Stimulated activated CD4-positive, alpha-beta T cell treated with anti-CD3 and anti-CD28 coated beads, Interleukin-1b, Interleukin-23, amount 100 ng/mL, for 1 hour (primary cell): ENCODE data around the gene FAM193B.
A peak's percentile ranks its signal among the peaks of the same experiment; 100 is the strongest.
"Not testable (repeated sequence)": the region's sequence is repeated elsewhere in the genome, so short reads cannot be mapped to it uniquely, and the experiment has no call there.

Source experiments
- DNase-seq, 2 donors: peaks; one replicate each; pipeline ENCODE4 v3.0.0-alpha.2; 2020; ENCODE audit warnings: low read depth in 2 of 2

FAM193B gene

DNA sequence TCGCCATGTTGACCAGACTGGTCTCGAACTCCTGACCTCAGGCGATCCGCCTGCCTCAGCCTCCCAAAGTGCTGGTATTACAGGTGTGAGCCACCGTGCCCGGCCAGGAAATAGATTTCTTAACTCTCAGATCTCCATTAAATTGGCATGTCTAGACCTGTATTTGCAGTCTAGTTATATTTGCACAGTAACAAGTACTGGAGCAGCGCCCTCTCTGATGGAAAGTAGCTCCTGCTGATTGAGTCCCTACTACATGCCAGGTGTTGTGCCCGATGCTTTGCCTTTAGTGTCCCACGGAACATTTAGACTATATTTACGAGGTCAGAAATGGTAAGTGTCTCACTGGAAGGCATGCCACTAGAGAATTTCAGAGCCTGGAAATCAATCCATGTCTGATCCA, 21.8 kb upstream of the FAM193B start:
- no peak for DNase-seq

DNA sequence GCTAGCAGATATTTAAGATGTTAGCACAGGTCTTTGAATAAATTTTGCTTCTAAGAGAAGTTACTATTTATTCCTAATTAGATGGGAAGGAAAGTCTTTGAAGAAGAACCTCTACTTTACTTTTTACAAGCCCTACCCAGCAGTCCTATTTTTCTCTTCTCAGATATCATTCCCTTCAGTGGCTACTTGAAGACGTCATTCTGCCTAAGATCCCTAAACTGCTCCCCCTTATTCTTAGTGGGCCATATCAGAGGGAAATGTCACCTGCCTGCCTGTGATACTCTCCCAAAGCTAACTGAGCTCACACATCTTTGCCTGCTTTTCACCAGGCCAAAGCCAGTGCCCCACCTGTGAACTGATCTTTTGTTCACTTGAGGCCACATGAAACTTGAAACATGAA, 21.1 kb upstream of the FAM193B start:
- no peak for DNase-seq

DNA sequence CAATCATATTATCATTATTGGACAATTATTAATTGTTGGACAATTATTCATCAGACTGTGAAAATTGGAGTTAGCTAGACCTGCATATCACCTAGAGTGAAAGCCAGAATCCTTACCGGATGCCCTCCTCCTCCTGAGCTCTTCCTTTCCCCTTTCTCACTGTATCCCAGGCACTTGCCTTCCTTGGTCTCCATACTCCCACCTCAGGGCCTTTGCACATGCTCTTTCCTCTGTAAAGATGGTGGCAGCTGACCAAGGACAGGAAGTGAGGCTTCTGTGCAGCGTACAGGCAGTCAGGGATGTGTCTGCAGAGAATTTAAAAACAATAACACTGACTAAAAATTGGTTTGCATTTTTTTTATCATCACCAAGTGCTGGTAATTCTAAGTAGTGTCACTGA, 15.5 kb upstream of the FAM193B start:
- no peak for DNase-seq

DNA sequence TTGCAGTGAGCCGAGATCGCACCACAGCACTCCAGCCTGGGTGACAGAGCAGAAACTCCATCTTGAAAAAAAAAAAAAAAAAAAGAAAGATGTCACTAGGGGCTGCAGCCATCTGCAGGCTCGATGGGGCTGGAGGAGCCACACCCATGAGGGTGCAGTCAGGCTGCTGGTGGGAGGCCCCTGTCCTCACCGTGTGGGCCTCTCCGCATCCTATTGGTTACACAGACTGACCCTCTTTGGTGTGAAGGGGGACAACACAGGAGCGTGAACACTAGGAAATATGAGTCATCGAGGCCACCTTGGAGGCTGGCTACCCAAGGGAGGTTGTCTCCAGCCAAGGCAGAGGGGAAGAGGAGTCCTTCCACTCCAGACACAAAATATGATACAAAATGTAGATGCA, 14.0 kb upstream of the FAM193B start:
- no peak for DNase-seq

DNA sequence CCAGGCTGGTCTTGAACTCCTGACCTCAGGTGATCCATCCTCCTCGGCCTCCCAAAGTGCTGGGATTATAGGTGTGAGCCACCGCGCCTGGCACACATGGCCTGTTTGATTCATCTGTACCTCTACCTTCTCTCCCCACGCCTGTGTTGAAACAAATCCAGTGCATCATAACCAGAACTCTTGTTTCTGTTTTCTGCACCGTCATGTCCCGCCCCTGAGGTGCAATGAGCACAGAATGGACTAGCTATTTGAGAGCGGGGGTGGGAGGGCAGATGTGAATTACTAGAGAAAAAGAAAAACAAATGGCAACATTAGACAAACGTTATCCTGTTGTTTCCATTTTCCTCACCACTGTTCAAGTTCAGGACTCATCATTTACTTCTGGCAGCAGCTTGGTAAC, 10.7 kb upstream of the FAM193B start:
- no peak for DNase-seq

DNA sequence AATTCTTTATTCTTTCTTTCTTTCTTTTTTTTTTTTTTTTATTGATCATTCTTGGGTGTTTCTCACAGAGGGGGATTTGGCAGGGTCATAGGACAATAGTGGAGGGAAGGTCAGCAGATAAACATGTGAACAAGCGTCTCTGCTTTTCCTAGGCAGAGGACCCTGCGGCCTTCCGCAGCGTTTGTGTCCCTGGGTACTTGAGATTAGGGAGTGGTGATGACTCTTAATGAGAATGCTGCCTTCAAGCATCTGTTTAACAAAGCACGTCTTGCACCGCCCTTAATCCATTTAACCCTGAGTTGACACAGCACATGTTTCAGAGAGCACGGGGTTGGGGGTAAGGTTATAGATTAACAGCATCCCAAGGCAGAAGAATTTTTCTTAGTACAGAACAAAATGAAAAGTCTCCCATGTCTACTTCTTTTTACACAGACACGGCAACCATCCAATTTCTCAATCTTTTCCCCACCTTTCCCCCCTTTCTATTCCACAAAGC, 5.1 kb upstream of the FAM193B start:
- DNase-seq, result not testable (repeated sequence)

DNA sequence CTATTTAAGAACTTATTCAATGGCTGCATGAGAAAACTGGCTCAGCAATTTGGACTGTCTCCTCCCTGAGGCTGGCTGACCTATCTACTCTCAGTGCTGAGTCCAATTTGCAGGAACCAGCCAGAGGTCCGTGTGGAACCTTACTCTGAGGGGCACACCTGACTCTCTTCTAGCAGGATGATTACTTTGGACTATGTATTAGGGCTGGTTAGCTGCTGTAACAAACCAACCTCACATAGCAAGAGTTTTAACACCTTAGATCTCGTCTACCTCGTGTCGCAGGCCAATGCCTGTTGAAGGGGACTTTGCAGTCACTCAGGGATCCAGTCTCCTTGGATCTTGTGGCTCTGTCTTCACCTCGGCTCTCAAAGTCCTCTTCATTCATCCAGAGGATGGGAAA, 3.4 kb upstream of the FAM193B start:
- no peak for DNase-seq

DNA sequence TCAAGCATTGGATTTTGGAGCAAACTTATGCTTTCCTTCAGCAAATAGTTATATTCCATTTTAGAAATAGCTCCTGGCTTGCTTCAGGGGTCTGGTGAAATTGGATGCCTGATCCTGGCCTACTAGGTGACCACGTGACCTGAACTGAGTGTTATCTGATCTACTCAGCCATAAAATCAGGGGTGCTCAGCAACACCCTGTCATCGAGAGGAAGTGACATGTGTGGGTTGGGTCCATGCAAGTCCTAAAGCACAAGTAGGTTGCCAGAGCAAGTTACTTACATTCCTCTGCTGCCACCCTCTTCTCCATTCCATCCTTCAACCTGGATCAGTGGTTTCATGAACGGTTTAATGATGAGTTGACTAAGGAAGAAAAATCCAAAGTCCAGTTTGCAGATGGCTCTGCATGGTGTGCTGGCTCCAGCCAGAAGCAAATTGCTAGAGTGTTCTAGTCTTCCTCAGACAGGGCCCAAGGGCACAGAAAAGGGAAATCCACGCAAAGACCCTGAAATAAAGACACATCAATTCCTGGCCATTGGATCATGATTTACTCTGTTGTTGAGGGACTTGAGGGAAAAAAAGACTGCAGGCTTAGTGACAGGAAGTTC, 2.8 kb upstream of the FAM193B start:
- DNase-seq, result no peak

DNA sequence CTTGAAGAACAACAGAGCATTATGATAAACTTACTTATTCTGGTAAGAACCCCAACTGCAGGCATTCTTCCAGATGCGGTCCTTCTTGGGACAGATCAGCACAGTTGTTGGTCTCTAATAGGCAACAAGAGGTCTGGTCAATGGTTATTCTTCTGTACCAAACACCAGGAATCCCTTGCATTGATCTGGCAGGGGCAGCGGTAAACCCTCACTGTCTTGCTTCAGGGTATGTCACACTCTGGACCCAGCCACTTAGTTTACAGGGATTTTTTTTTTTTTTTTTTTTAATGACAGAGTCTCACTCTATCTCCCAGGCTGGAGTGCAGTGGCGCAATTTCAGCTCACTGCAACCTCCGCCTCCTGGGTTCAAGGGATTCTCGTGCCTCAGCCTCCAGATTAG, 1.3 kb upstream of the FAM193B start:
- no peak for DNase-seq

DNA sequence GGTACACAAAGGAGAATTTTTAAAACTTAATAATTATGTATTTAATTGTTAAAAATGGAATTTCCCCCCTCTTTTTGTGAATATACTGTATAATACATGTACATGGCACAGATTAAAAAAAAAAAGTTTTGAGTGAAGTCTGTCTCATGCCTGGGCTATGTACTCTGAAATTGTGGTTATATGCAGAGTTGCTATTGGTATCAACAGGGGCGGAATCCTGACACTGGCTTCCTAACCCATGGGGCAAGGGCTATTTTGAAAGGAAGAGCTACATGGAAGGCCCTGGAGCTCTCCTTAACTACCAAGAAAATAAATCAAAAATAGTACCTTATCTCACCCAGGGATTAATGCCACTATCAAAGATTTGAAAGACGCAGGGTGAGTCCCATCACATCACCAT, 865 bp upstream of the FAM193B start:
- no peak for DNase-seq

DNA sequence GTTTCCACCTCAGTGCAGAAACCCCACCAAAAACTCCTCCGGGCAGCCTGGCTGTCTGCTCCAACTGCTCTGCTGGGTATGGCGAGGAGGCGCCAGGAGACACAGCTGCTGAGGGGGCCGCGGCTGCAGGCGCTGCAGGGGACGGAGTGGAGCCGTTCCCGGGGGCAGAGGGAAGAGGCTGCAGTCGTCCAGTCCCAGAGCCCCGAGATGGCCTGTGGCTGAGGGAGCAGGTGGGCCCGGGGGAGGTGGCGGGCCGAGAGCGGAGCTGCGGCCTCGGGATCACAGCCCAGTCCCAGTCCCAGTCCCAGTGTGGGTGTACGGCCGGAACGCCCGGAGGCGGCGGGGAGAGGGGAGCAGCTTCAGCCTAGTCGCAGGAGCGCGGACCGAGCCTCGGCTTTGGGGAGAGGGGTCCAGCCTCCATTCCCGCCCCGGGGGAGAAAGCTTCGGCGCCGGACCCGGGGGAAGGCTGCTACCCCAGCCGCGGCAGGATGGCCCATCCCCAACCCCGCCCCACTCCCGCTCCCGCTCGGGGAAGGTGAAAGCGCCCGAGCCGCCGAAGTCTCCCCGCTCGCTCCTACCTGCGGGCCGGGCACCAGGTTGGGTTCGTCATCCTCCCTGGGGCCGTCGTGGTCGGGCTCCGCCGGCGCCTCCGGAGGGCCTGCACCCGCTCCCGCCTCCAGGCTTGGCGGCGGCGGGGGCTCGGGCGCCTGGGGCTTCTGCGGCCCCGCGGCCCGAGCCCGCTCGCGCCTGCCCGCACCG, 513 bp downstream of the FAM193B start:
- DNase-seq, result peak in 1 of 2 donors; percentile 27

DNA sequence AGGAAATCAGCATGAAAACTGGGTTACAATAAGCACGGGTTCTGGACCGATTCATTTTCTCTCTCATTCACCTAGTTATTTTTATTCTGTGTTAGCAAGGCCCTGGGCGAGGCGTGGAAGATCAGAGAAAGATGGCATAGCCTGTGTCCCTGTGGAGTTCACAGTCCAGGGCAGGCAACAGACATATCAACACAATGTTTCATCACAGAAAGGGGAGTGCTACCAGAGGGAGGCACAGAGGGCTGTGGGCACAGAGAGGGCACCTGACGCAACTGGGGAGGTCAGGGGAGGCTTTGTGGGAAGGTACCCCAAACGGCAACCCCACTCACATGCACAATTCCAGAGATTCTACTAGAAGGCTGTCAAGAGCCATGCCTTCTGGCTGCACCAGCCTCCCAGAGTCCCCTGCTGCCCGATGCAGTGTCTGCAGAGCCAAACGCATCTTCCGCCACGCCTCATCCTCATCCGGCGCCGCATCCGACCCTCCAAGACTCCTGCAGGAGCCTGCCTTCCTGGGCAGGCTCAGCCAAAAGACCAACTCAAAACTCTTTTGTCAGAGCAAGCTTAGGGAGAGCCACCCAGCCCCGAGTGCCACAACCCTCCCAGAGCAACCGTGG, 1.4 kb downstream of the FAM193B start:
- DNase-seq, result no peak

DNA sequence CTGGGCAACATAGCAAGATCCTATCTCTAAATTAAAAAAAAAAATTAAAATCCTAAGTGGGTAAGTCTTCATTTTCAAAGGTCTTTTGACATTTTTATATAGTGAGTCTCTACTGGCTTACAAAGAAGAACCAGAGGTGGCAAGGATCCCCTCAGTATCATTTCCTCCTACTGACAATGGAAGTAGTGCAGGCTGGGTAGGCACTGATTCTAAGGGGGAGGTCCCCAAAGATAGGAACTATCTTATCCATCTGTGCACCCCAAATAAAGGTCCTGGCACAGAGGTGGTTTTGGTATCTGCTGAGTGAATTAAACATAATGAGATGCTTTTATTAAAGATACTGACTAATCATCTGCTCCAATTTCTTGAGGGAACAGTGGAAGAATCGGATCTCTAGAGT, 4.2 kb downstream of the FAM193B start:
- no peak for DNase-seq

DNA sequence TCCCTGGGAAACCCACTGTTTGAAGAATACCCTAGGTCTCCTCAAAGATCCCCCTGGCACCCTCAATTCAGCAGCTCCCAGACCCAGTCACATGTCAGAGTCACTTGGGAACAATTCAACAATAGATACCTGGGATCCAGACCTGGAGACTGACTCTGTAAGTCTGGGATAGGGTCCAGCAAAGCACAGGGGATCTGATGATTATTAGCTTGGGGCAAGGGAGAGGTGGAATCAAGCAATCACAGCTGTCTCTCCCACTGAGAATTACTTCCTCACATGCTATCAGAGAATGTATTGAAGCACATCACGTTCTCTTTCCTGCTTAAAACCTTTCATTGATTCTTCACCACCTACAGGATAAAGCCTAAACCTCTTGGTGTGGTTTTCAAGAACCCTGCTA, 5.9 kb downstream of the FAM193B start:
- DNase-seq, result no peak

DNA sequence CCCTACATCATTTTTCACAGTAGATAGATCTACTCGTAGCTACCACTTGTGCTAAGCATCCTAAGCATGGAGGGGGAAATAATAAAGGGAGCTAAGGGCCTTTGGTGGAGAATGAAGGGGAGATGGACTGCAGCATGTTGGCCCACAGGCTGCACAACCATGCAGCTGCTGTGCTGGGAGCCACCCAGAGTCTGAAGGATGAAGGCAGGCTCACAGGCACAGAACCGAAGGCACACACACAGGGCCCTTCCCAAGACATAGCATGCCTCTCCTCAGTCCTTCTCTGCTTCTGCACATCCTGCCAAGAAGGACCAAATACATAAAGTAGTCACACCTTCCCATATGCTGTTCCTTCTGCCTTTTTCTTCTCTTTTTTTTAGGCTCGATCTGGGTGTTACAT, 6.6 kb downstream of the FAM193B start:
- DNase-seq, result no peak

DNA sequence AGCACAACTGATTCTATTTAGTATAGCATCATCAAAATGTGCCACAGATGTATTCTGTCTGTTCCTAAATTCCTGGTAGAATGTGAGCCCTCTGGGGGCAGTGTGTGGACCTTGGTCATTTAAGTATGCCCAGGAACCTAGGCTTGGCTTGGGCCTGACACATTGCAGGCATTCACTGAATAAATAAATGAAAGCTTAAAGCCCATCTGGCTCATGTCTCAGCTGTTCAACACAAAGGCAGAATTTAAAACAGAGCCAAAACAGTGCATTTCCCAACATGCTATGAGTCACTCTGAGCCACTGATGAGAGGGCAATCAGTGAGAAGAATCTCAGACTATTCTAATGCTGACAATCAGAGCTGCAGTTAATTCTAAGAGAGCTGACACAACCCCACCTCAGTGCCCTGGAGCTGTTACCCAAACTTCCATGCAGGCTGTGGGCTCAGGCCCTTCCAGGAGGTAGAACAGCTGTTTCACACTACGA, 8.1 kb downstream of the FAM193B start:
- DNase-seq, result no peak

DNA sequence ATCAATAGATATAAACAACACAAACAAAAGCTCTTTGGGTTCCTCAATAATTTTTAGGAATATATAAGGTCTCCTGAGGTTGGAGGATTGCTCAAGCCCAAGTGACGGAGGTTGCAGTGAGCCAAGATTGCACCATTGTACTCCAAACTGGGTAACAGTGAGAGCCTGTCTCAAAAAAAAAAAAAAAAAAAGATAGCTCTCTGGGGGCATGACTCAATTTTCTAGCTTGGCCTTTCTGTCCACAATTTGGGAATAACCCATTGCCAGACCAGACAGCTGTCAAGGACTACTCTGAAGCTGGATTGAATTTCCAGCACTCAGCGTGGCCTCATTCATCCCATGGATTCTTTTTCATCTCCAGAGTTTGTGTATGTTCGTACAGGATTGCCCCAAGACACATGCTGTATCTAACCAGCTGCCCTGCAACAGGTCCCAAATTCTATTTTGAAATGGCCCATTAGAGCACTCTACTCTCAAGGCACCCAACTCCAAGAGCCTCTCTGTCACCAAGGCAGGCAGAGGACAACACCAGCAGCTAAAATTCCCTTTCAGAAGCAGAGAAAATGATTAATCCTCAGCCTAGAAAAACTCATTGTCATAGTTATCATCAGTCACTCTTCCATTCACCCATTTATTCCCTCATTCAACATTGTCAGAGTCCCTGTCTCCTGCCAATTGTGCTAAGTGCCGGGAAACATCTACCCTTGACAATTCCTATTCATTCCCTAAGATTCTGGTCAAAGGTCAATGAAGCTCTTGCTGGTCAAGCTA, 8.7 kb downstream of the FAM193B start:
- no peak for DNase-seq

DNA sequence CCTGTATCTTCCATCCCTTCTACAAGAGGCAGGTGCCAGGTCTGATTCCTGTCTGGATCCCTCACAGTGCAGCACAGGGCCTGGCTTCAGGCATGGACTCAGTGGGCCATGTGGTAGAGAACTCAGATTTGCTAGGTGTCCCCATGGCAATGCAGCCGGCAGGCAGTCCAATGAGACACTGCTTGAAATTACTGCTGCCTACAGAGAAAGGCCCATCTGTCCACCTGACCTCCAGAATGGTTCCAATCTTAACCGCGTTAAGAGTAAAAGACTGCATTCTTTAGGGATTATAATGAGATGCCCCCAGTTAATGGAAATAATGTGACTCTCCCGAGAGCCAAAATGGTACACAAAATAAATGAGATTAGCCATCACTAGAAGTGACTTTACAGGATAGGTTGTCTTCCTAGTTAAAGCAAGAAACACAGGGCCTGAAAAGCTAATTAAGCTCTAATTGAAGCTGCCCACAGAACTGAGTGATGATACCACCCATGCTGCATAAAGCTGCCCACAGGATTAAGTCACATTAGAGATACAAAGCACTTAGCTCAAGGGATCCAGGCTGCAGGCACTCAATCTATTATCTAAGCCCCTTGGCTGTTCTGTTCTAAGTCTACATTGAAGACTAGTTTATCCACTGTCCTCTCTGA, 11.4 kb downstream of the FAM193B start:
- DNase-seq, result no peak

DNA sequence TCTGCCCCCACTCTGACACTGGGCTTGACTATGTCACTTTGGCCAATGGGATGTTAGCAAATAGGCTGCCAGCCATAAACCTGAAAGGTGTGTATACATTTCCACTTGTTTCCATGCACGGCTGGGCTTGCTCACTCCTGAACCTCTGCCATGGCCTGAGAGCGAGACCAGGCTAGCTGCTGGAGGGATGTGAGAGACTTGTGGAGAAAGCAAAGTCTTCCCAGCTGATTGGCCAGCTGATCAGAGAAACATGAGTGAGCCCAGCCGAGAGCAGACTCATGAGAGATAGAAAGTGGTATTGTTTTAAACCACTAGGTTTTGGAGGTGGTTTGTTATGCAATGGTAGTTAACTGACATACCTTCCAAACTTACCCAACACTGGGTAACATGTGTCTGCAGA, 13.9 kb downstream of the FAM193B start:
- no peak for DNase-seq

DNA sequence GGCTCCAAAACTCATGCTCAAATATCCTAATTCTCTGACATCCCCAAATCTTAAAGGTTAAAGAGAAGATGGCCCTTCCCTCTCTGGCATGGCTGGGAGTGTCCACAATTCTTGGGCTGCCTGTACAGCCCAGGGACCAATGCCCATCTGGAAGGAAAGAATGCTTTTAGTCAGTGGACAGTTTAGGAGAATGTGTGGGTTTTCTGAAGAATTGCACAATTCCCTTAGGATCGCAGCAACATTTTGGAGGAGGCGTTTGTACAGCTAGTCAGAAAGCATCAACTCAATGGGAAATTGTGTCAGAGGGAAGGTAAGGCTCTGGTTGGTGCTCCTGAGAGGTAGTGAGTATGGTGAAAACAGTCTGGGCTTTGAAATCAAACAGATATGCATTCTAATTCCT, 15.0 kb downstream of the FAM193B start:
- DNase-seq, result no peak

DNA sequence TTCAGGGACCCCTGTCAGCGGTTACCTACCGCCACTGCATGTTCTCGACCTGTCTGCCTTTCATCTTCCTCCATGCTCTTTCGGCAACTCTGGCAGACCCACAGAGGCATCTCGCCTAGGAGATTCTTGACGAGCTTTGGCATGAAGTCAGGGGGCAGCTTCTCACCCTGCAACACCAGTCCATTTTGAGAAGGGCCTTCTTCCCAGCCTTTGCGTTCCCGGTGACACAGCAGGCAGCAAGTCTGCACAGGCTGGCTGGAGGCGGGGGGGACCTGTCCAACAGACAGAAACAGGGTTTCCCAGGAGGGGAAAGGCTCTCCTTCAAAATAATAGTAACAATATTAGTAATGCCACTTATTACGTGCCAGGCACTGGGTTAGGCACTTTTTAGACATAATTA, 15.5 kb downstream of the FAM193B start:
- DNase-seq, result no peak
